K562 (cell line): ENCODE results near the gene ABCA7. TPM values are rescaled to one million over a fixed set of nuclear protein-coding genes. Genes with fewer than 3 reads are reported as not detected.

Source experiments
- ATAC-seq: fragments of 200-7000 bp; cut with Tn5 transposase; 3 replicates; pipeline ENCODE4 v1.9.1; 2020; ENCODE audit warnings: moderate library complexity
- BruUV-seq: library from RNA; stranded (reverse); fragments of 400-500 nt; replicated peaks from 2 replicates; lab custom pipeline; 2021; lab: Mats Ljungman, UMichigan
- CTCF ChIA-PET: fragments of 300-600 bp; formaldehyde crosslinking; extraction: SDS; loops from one replicate; lab custom pipeline; 2021; ENCODE audit warnings: low intra/inter-chr PET ratio; lab: Yijun Ruan, JAX
- POLR2A ChIA-PET: fragments of 300-600, 350-650 bp; sonication (Branson Sonifier 250); formaldehyde crosslinking; extraction: SDS; loops from one replicate; lab custom pipeline; 2021; ENCODE audit warnings: antibody characterized with exemption, inconsistent platforms; lab: Yijun Ruan, JAX
- DNase-seq, 4 experiments: peaks; one replicate each; pipeline versions ENCODE4 v3.0.0 to v3.0.0-alpha.2; 2011 to 2018; ENCODE audit warnings: low spot score in 3 of 4, mixed read lengths in 3 of 4; ENCODE audit errors: extremely low read depth in 1 of 4
- FAIRE-seq: peaks from 2 replicates; lab custom pipeline; 2011; peaks lifted over from hg19 to GRCh38; lab: Jason Lieb, UNC
- H2AFZ ChIP-seq: 2 replicates; pipeline ENCODE4 v1.6.0; 2011; ENCODE audit warnings: low read depth, low read length, control low read depth, inconsistent platforms
- H3K27ac ChIP-seq: fragments of 200-600 bp; 3 replicates; pipeline ENCODE4 v1.8.0; 2011; ENCODE audit warnings: low read depth, mild to moderate bottlenecking, control low read depth, inconsistent platforms, low read length, moderate library complexity, mixed read lengths; ENCODE audit errors: extremely low read depth
- H3K27me3 ChIP-seq, 2 experiments: fragments of 300-600 bp in 1 of 2; 2 replicates in 1 of 2; 3 replicates in 1 of 2; pipeline versions ENCODE4 v1.6.0 to v1.8.0; 2011; ENCODE audit warnings: inconsistent platforms in 2 of 2, low read length in 2 of 2, mild to moderate bottlenecking in 1 of 2, mixed read lengths in 1 of 2, moderate library complexity in 1 of 2; ENCODE audit not compliant: control insufficient read depth in 2 of 2, insufficient read depth in 2 of 2
- H3K36me3 ChIP-seq: fragments of 300-600 bp; 3 replicates; pipeline ENCODE4 v1.8.0; 2011; ENCODE audit warnings: mild to moderate bottlenecking, low read length, inconsistent platforms; ENCODE audit not compliant: control insufficient read depth, insufficient read depth
- H3K4me1 ChIP-seq, 2 experiments: fragments of 200-600 bp in 1 of 2; replicated peaks in 1 of 2; 2 replicates in 1 of 2; 3 replicates in 1 of 2; pipeline versions ENCODE4 v1.5.1 to v1.8.0; 2011; ENCODE audit warnings: inconsistent platforms in 2 of 2, low read length in 2 of 2, mild to moderate bottlenecking in 1 of 2, mixed read lengths in 1 of 2, moderate library complexity in 1 of 2; ENCODE audit not compliant: control insufficient read depth in 2 of 2, insufficient read depth in 2 of 2
- H3K4me2 ChIP-seq: 2 replicates; pipeline ENCODE4 v1.6.1; 2011; ENCODE audit warnings: low read length, control low read depth, inconsistent platforms, mixed read lengths; ENCODE audit not compliant: insufficient read depth
- H3K4me3 ChIP-seq: fragments of 200-600 bp; sonication (generic), shearing (Covaris generic); 2 replicates; pipeline ENCODE4 v1.5.1; 2016; ENCODE audit warnings: control low read depth, inconsistent platforms
- H3K79me2 ChIP-seq: fragments of 200-600 bp; 3 replicates; pipeline ENCODE4 v1.8.0; 2011; ENCODE audit warnings: low read length, inconsistent platforms; ENCODE audit not compliant: control insufficient read depth, insufficient read depth
- H3K9ac ChIP-seq, 2 experiments: 2 replicates each; pipeline versions ENCODE4 v1.6.0 to v1.6.1; 2011; ENCODE audit warnings: low read depth in 2 of 2, low read length in 2 of 2, control low read depth in 1 of 2, inconsistent platforms in 1 of 2, mild to moderate bottlenecking in 1 of 2, mixed read lengths in 1 of 2; ENCODE audit not compliant: insufficient read depth in 1 of 2
- H3K9me1 ChIP-seq: one replicate; pipeline ENCODE4 v1.6.0; 2011; ENCODE audit warnings: inconsistent platforms, mild to moderate bottlenecking, low read length, moderate library complexity; ENCODE audit not compliant: control insufficient read depth, insufficient read depth
- H3K9me3 ChIP-seq: replicated peaks from 2 replicates; pipeline ENCODE4 v1.5.1; 2011; ENCODE audit warnings: low read depth, low read length, inconsistent platforms; ENCODE audit not compliant: control insufficient read depth, insufficient read depth
- H4K20me1 ChIP-seq: replicated peaks from 2 replicates; pipeline ENCODE4 v1.6.1; 2011; ENCODE audit warnings: low read length, inconsistent platforms, mixed read lengths; ENCODE audit not compliant: control insufficient read depth, insufficient read depth
- BHLHE40 ChIP-seq: IDR thresholded peaks from 2 replicates; pipeline ENCODE4 v1.6.1; 2011; ENCODE audit warnings: low read length, improper control_type of control experiment
- DIDO1 ChIP-seq: fragments of 450-650 bp; IDR thresholded peaks from 2 replicates; pipeline ENCODE4 v1.6.1; 2016; ENCODE audit warnings: low read depth, missing biosample characterization, missing genetic modification characterization
- ETS2 ChIP-seq: IDR thresholded peaks from 2 replicates; pipeline ENCODE4 v1.6.1; 2016; ENCODE audit warnings: borderline replicate concordance, missing genetic modification characterization, mild to moderate bottlenecking, moderate library complexity, missing compliant biosample characterization; ENCODE audit not compliant: poor library complexity, severe bottlenecking
- HINFP ChIP-seq: fragments of 450-650 bp; conservative IDR thresholded peaks from 2 replicates; pipeline ENCODE4 v1.6.1; 2016; ENCODE audit warnings: missing genetic modification characterization, low read depth, mild to moderate bottlenecking, control low read depth, missing compliant biosample characterization
- IRF1 ChIP-seq: sonication (generic); formaldehyde crosslinking; IDR thresholded peaks from 2 replicates; pipeline ENCODE4 v1.8.0; 2022; ENCODE audit warnings: missing genetic modification reagents, mild to moderate bottlenecking, borderline replicate concordance
- JUN ChIP-seq, 2 experiments: sonication (generic) in 1 of 2; formaldehyde crosslinking in 1 of 2; IDR thresholded peaks; 2 replicates each; pipeline versions ENCODE4 v1.6.1 to v1.8.0; 2012 to 2022; ENCODE audit warnings: borderline replicate concordance in 2 of 2, mild to moderate bottlenecking in 2 of 2, improper control_type of control experiment in 1 of 2, low read depth in 1 of 2, low read length in 1 of 2, missing genetic modification reagents in 1 of 2
- MAX ChIP-seq: sonication (generic); formaldehyde crosslinking; IDR thresholded peaks from 2 replicates; pipeline ENCODE4 v1.9.0; 2022; ENCODE audit warnings: mild to moderate bottlenecking, missing genetic modification reagents
- NONO ChIP-seq, 2 experiments: fragments of 200-400 bp in 1 of 2; fragments of 450-650 bp in 1 of 2; formaldehyde crosslinking in 1 of 2; IDR thresholded peaks; 2 replicates each; pipeline ENCODE4 v1.6.1; 2017; ENCODE audit warnings: low read depth in 2 of 2, mild to moderate bottlenecking in 2 of 2, moderate library complexity in 2 of 2, low read length in 1 of 2
- NR2C1 ChIP-seq, 2 experiments: fragments of 450-650 bp; IDR thresholded peaks; 2 replicates each; pipeline ENCODE4 v1.6.1; 2017; ENCODE audit warnings: mild to moderate bottlenecking in 2 of 2, antibody characterized with exemption in 1 of 2, inconsistent platforms in 1 of 2, missing compliant biosample characterization in 1 of 2, missing genetic modification characterization in 1 of 2
- PYGO2 ChIP-seq: fragments of 450-650 bp; IDR thresholded peaks from 2 replicates; pipeline ENCODE4 v1.6.1; 2016; ENCODE audit warnings: mild to moderate bottlenecking, missing genetic modification characterization, moderate library complexity, missing compliant biosample characterization
- SETDB1 ChIP-seq: IDR thresholded peaks from one replicate; pipeline ENCODE4 v1.6.1; 2012; ENCODE audit warnings: low read length, control low read depth, inconsistent platforms
- SMARCC2 ChIP-seq: fragments of 450-650 bp; IDR thresholded peaks from 2 replicates; pipeline ENCODE4 v1.6.1; 2017; ENCODE audit warnings: antibody characterized with exemption, moderate library complexity, mild to moderate bottlenecking, low read depth
- TAF1 ChIP-seq: IDR thresholded peaks from 2 replicates; pipeline ENCODE4 v1.6.1; 2011; ENCODE audit warnings: mild to moderate bottlenecking, low read length, moderate library complexity; ENCODE audit not compliant: insufficient read depth, control insufficient read depth, severe bottlenecking; ENCODE audit errors: extremely low read depth
- TFAM ChIP-seq: fragments of 250-450 bp; sonication (Bioruptor Pico); conservative IDR thresholded peaks from 2 replicates; pipeline ENCODE4 v1.5.0; 2021; ENCODE audit warnings: mild to moderate bottlenecking, moderate library complexity
- TRIM24 ChIP-seq, 2 experiments: fragments of 450-650 bp; IDR thresholded peaks; 2 replicates each; pipeline ENCODE4 v1.6.1; 2016
- ZNF197 ChIP-seq: fragments of 200-800 bp; sonication (Bioruptor generic); IDR thresholded peaks from 2 replicates; pipeline ENCODE4 v1.6.1; 2016; ENCODE audit warnings: low read depth, missing genetic modification characterization, missing compliant biosample characterization
- ZNF384 ChIP-seq: IDR thresholded peaks from 2 replicates; pipeline ENCODE4 v1.6.1; 2012; ENCODE audit warnings: low read depth, low read length, improper control_type of control experiment
- ZNF511 ChIP-seq: sonication (generic); formaldehyde crosslinking; IDR thresholded peaks from 2 replicates; pipeline ENCODE4 v1.8.0; 2022; ENCODE audit warnings: mild to moderate bottlenecking, missing genetic modification reagents
- WGBS: fragments of 100-300 bp; shearing (Covaris generic); methylation state at CpG from one replicate; pipeline ENCODE4 v1.1.6; 2016; ENCODE audit warnings: low coverage, mixed read lengths; ENCODE audit not compliant: insufficient coverage; ENCODE audit errors: missing lambda C conversion rate; 5-methylcytosine and 5-hydroxymethylcytosine counted together
- in situ Hi-C: fragments of 300-500 bp; cut with MboI; formaldehyde crosslinking; loops from 4 replicates; pipeline ENCODE4 v1.15.0; 2018; ENCODE audit warnings: inconsistent platforms, mixed read lengths
- intact Hi-C: fragments of 100-400 bp; cut with micrococcal nuclease; formaldehyde crosslinking; loops from 2 replicates; pipeline ENCODE4 v1.14.2; 2022
- polyA plus RNA-seq, 8 experiments: library from polyadenylated mRNA; depleted of rRNA in 4 of 8; stranded (reverse) in 5 of 8; unstranded in 3 of 8; fragments of >200 nt; fragmentation: Nextera tagmentation in 2 of 8; fragmentation: Illumina TruSeq in 1 of 8; extraction: Ambion mirVana in 2 of 8; extraction: Trizol in 1 of 8; gene quantifications; 2 replicates each; pipeline versions ENCODE4 v1.2.1 to v1.2.3, GENCODE V29; 2011 to 2014; ENCODE audit warnings: inconsistent platforms in 1 of 8, missing spikeins in 1 of 8
- total RNA-seq, 7 experiments: library from RNA; depleted of rRNA in 6 of 7; stranded (reverse); fragments of >200 nt in 6 of 7; fragmentation: Illumina TruSeq in 2 of 7; extraction: Trizol in 2 of 7; gene quantifications; 2 replicates each; pipeline versions ENCODE4 v1.2.1 to v1.2.3, GENCODE V29; 2011 to 2021; ENCODE audit warnings: low replicate concordance in 1 of 7

The ABCA7 gene
- total and polyA plus RNA-seq, 9 of the 15 experiments (the other 6 are each of a cell fraction or from before 2014, with no cell fraction given), result 2.3 to 96.1 (median 31.2) TPM

GRCh38 chr19:1000095-1000494 lies 39.8 kb upstream of the ABCA7 start, which contains the start of gene GRIN3B:
Gene GRIN3B, plus strand, starts transcription at chr19:1000419. Its CDS starts 19 bp downstream, at chr19:1000438.
- peak within 1 kb of the TSS in 1 of 2 experiments; percentile 73; a peak in 2 of 4 replicates for H3K9ac ChIP-seq
- H2AFZ ChIP-seq, result peak within 1 kb of the TSS; percentile 51; the same call in 1 of the 2 replicates
- H3K4me3 ChIP-seq, result peak within 1 kb of the TSS; percentile 29; the same call in 1 of the 2 replicates
- CTCF ChIA-PET, result no interaction called here
- ATAC-seq (peak; percentile 78), DNase-seq (peak; percentile 79 to 87 (median 86)), FAIRE-seq (no peak)
- H3K27me3 ChIP-seq, result no peaks in the 10 kb centered on the region
- H3K36me3 ChIP-seq, result peaks cover 5% of the 10 kb centered on the region; the same call in 1 of the 3 replicates
- H4K20me1 ChIP-seq, result no peaks in the 10 kb centered on the region; the same call in 1 of the 2 replicates
- POLR2A ChIA-PET, result no interaction called here
- no peaks in the 10 kb centered on the region for H3K79me2 ChIP-seq
- 8% methylated on average over 27 of the region's 43 CpGs for WGBS
- no peaks in the 10 kb centered on the region for H3K9me3 ChIP-seq
- peaks cover 3% of the 10 kb centered on the region for H3K9me1 ChIP-seq
- intact Hi-C loops (no loop called here), in situ Hi-C loops (no loop called here)
- BruUV-seq, result no TSS peak
- H3K4me2 ChIP-seq, result peak within 1 kb of the TSS; percentile 1; the same call in 1 of the 2 replicates
- H3K27ac ChIP-seq, result no peak within 1 kb of the TSS
- H3K4me1 ChIP-seq, result peaks cover 9 to 70% of the 10 kb centered on the region in 2 experiments
- TF ChIP-seq PYGO2 (tag) (no peak), TRIM24 (IDR thresholded peaks at IDR 0.05) (no peak), JUN (IDR thresholded peaks at IDR 0.05; ENCODE audit: borderline replicate concordance, low read depth, low read length) (0 out of 2 replicates have a peak, but pooled peaks have one; percentile 16), JUN (CRISPR knock-in tag; IDR thresholded peaks at IDR 0.05; ENCODE audit: borderline replicate concordance) (no peak), HINFP (no peak), IRF1 (no peak), SMARCC2 (no peak), NONO (IDR thresholded peaks at IDR 0.05; ENCODE audit: low read depth in 2 of 2, low read length in 1 of 2) (no peak), SETDB1 (no peak), DIDO1 (tag) (no peak), ZNF197 (CRISPR knock-in tag) (no peak), ZNF511 (peak; percentile 38; the same call in 1 of the 2 replicates), TAF1 (no peak), NR2C1 (IDR thresholded peaks at IDR 0.05) (no peak), NR2C1 (tag; IDR thresholded peaks at IDR 0.05) (no peak), TFAM (CRISPR knock-in tag) (no peak), ZNF384 (0 out of 2 replicates have a peak, but pooled peaks have one; percentile 6), MAX (peak; percentile 16; the same call in 1 of the 2 replicates), ETS2 (no peak), BHLHE40 (peak; percentile 16; the same call in 1 of the 2 replicates)
